Activated naive CD8-positive, alpha-beta T cell treated with anti-CD3 and anti-CD28 coated beads, Interleukin-2, amount 10 ng/mL, durations not matched to agents 7 days and 5 days (primary cell): ENCODE measurements around the gene GPR83. TPM values are rescaled to one million over a fixed set of nuclear protein-coding genes. Genes with fewer than 3 reads are reported as not detected.

Source experiments
- ATAC-seq: fragments of 150-1000 bp; cut with Tn5 transposase; one replicate; pipeline ENCODE4 v1.10.0; 2021; ENCODE audit warnings: low read depth, moderate library complexity
- POLR2A ChIA-PET: fragments of 350-600 bp; sonication (Branson Sonifier 250); formaldehyde crosslinking; loops from one replicate; lab custom pipeline; 2021; ENCODE audit warnings: antibody characterized with exemption; lab: Charles Lee
- DNase-seq: peaks from one replicate; pipeline ENCODE4 v3.0.0; 2021
- H3K27ac Mint-ChIP-seq: one replicate; pipeline ENCODE4 v1.8.0; 2022; ENCODE audit warnings: mild to moderate bottlenecking, mixed read lengths
- H3K27me3 Mint-ChIP-seq: one replicate; pipeline ENCODE4 v1.8.0; 2022; ENCODE audit warnings: mild to moderate bottlenecking, moderate library complexity, mixed read lengths
- H3K36me3 Mint-ChIP-seq: one replicate; pipeline ENCODE4 v1.8.0; 2021; ENCODE audit warnings: mild to moderate bottlenecking, mixed read lengths
- H3K4me1 Mint-ChIP-seq: one replicate; pipeline ENCODE4 v1.8.0; 2021; ENCODE audit warnings: mixed read lengths
- H3K4me3 Mint-ChIP-seq: one replicate; pipeline ENCODE4 v1.8.0; 2022; ENCODE audit warnings: mild to moderate bottlenecking, moderate library complexity, mixed read lengths
- H3K9me3 Mint-ChIP-seq: one replicate; pipeline ENCODE4 v1.8.0; 2021; ENCODE audit warnings: mixed read lengths
- total RNA-seq, 2 experiments: library from RNA; stranded (reverse); gene quantifications; one replicate each; pipeline ENCODE4 v1.2.3, GENCODE V29; 2021

The GPR83 gene
- total RNA-seq, 2 experiments from 2014 or later = 0.17 to 0.20 TPM

DNA sequence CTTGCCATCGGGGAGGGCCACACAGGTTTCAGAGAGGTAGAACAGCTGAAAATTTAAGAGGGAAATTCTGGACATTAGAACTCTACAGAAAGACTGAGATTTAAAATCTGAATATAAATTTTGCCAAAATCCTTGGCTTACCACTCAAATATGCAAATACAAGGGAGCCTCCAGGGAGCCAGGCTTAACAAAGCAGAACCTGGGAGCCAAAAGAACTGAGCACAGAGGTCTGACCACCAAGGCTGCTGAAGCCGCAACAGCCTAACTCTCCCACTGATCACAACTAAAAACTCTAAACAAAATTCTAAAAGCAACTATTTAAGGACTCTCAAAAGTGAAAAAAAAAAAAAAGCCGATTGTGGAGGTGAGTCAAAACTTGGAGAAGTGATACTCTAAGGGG is 62.6 kb downstream of the GPR83 start:
- no peaks in the 10 kb centered on the region for H3K4me1 Mint-ChIP-seq
- peaks cover 1% of the 10 kb centered on the region for H3K9me3 Mint-ChIP-seq
- H3K27ac Mint-ChIP-seq = no peak overlapping the region
- POLR2A ChIA-PET = no interaction called here
- ATAC-seq = no peak
- H3K27me3 Mint-ChIP-seq = peaks cover 4% of the 10 kb centered on the region
- no peaks in the 10 kb centered on the region for H3K36me3 Mint-ChIP-seq
- DNase-seq = no peak
- H3K4me3 Mint-ChIP-seq = no peak overlapping the region

DNA sequence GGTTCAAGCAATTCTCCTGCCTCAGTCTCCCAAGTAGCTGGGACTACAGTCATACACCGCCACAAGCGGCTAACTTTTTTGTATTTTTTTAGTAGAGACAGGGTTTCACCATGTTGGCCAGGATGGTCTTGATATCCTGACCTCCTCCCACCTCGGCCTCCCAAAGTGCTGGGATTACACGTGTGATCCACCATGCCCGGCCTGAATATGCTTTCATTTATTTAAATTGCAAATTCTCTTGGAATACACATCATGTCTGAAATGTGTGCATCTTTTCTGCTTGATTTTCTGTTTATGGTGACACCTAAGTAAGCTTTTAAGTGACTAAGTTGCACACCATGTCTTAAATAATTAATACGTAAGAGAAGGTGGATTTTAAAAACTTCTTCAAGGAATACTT is 65.2 kb downstream of the GPR83 start:
- POLR2A ChIA-PET = interaction anchor here (0.7 kb wide), 1 partner anchor 35 kb away, joined by 4 read pairs; no protein-coding TSS in a partner anchor
- Mint-ChIP-seq H3K27me3 (peaks cover 4% of the 10 kb centered on the region), H3K36me3 (no peaks in the 10 kb centered on the region), H3K4me1 (no peaks in the 10 kb centered on the region), H3K27ac (no peak overlapping the region), H3K4me3 (no peak overlapping the region), H3K9me3 (peaks cover 1% of the 10 kb centered on the region)
- no peak for DNase-seq
- ATAC-seq = no peak

DNA sequence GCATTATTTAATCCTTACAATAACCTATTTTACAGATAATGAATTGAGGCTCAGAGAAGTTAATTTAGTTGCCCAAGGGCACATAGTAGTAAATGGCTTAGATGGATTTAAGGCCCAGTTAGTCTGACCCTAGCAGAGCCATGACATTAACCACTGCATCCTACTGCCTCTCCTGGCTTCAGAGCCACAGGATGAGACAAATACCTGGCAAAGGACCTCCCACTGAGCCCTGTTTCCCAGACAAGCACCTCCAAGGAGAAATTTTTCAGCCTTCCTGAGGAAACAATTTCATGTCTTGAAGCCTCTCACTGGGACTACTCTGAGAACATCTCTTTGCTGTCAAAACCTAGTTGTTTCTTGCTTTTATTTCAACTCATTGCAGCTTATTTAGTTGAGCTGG is 68.4 kb downstream of the GPR83 start:
- Mint-ChIP-seq H3K9me3 (no peaks in the 10 kb centered on the region), H3K4me1 (no peaks in the 10 kb centered on the region), H3K36me3 (no peaks in the 10 kb centered on the region), H3K27ac (no peak overlapping the region), H3K27me3 (peaks cover 4% of the 10 kb centered on the region), H3K4me3 (no peak overlapping the region)
- DNase-seq (no peak), ATAC-seq (no peak)
- POLR2A ChIA-PET = no interaction called here

DNA sequence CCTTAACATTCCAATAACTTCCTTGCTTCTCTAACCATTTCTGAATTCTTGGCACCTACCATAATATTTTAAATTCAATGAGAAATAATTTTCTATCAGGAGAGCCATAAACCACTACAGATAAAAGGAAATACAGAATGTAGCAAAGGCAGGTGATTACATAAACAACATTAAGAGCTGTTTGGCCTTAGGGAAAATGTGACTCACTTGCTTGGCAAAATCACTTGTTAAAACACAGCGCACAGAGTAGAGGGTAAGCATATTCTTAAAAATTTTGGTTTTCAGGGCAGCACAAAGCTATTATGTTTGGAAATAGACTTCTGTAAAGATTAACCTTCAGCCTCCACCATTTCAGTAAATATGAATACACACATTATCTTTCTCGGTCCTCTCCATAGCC is 70.4 kb downstream of the GPR83 start:
- Mint-ChIP-seq H3K4me3 (no peak overlapping the region), H3K27me3 (peaks cover 4% of the 10 kb centered on the region), H3K36me3 (no peaks in the 10 kb centered on the region), H3K4me1 (no peaks in the 10 kb centered on the region), H3K27ac (no peak overlapping the region), H3K9me3 (no peaks in the 10 kb centered on the region)
- ATAC-seq (no peak), DNase-seq (no peak)
- POLR2A ChIA-PET = no interaction called here

DNA sequence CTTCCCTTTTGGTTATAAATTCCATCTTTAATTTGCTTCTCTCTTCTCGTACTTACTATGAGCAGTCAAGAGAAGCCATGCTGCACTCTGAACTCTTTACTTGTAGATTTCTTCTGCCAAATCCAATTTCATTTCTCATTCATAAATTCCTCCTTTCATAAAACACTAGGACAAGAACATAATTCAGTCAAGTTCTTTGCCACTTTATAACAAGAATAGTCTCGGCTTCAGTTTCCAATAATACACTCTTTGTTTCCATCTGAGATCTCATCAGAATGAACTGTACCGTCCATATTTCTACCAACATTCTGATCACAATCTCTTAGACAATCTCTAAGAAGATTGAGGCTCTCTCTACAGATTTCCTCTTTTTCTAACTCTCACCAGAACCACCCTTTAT is 71.7 kb downstream of the GPR83 start:
- no peak for ATAC-seq
- POLR2A ChIA-PET = no interaction called here
- Mint-ChIP-seq H3K27me3 (no peaks in the 10 kb centered on the region), H3K27ac (no peak overlapping the region), H3K4me1 (no peaks in the 10 kb centered on the region), H3K4me3 (no peak overlapping the region), H3K36me3 (no peaks in the 10 kb centered on the region), H3K9me3 (no peaks in the 10 kb centered on the region)
- no peak for DNase-seq

DNA sequence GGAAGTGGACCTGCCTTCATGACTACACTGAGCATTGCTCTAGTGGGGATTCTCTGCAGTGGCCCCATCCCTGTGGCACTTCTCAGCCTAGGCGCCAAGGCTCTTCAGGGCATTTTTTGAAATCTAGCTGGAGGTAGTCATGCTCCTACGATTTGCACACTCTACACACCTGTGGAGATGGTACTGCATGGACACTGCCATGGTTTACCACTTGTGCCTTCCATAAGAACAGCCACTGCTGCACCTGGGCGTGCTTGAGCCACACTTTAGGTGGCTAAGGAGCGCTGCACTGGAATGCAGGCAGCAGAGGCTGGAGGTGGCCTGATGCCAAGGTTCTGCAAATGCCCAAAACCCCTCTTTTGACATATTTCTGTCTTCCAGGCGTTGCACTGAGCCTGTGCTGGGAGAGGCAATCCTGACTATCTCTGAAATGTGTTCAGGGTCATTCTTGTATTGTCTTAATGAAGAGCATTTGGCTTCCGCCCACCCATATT is 72.6 kb downstream of the GPR83 start:
- peaks cover 3% of the 10 kb centered on the region for H3K27me3 Mint-ChIP-seq
- no peaks in the 10 kb centered on the region for H3K4me1 Mint-ChIP-seq
- POLR2A ChIA-PET = no interaction called here

More for the DNA sequence above, 72.6 kb downstream of the GPR83 start:
- no peak for ATAC-seq
- Mint-ChIP-seq H3K36me3 (no peaks in the 10 kb centered on the region), H3K4me3 (no peak overlapping the region), H3K27ac (no peak overlapping the region), H3K9me3 (no peaks in the 10 kb centered on the region)
- no peak for DNase-seq

Other genes with a start within 250 kb of the GPR83 start
- not detected for gene IZUMO1R, start 96.8 kb downstream of the GPR83 start, total RNA-seq
- 10 to 100 TPM; 40.8 to 41.1 TPM for gene MRE11, start 92.4 kb upstream of the GPR83 start, total RNA-seq
- gene ANKRD49, start 92.6 kb upstream of the GPR83 start, total RNA-seq = 10 to 100 TPM; 36.1 to 37.0 TPM
- not detected for gene C11orf97, start 111.0 kb upstream of the GPR83 start, total RNA-seq
- gene FUT4, start 142.5 kb upstream of the GPR83 start, total RNA-seq = 1 to 10 TPM; 6.7 to 6.8 TPM
- gene PIWIL4, start 165.9 kb upstream of the GPR83 start, total RNA-seq = 1 to 10 TPM; 1.1 to 1.5 TPM